AG20443 (cell line): ENCODE results near the gene JPH2.
"Not testable (repeated sequence)": the region's sequence is repeated elsewhere in the genome, so short reads cannot be mapped to it uniquely, and the experiment has no call there.

Experiments
- DNase-seq: peaks from one replicate; pipeline ENCODE4 v3.0.0; 2012; ENCODE audit warnings: low spot score, mixed read lengths

JPH2 gene

DNA sequence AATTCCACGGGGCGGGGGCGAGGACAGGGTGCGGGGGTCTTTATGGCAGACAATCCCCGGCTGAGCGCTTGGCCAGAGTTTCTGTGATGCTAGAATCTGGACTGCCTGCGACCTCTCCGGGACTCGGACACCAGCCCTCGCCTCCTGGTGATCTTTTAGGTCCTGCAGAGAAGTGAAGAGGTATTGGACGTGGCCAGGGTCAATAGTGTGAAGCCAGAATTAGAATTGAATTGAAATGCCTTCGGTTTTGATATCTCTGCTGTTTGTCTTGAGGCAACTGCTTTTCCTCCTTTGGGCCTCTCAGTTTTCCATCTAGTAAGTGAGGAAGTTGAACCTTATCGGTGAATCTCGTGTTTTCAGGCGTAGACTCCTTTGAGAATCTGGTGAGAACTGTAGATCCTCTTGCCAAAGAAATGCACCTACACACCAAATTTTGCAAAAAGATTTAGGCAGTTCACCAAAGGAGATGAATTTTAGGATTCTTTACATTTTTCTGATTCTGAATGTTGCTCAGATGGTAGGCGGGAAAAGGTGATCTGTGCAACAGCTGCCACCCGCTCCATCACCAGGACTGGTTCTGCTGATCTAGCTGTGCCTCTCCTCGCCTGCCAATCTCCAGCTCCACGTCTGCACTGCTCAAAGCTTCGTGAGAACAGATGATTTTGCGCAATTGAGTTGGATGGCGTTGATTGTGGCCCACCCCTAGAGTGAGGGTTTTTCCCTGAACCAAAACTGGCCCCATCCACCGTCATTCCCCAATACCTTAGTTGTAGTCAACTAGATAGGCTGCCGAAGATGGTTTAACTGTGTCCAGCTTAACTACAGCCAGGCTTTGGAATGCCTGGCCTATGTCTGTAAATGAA is 24.4 kb upstream of the JPH2 start:
- peak; percentile 36 for DNase-seq

GRCh38 chr20:44210406-44211176 is 23.6 kb upstream of the JPH2 start, which contains the start of gene OSER1:
Gene OSER1, minus strand, starts transcription at chr20:44210771. Its CDS starts 3,814 bp downstream, at chr20:44206957.
- peak; percentile 100 for DNase-seq

- DNase-seq = peak; percentile 22
Observed at GRCh38 chr20:44209686-44210405, 22.9 kb upstream of the JPH2 start.

DNA sequence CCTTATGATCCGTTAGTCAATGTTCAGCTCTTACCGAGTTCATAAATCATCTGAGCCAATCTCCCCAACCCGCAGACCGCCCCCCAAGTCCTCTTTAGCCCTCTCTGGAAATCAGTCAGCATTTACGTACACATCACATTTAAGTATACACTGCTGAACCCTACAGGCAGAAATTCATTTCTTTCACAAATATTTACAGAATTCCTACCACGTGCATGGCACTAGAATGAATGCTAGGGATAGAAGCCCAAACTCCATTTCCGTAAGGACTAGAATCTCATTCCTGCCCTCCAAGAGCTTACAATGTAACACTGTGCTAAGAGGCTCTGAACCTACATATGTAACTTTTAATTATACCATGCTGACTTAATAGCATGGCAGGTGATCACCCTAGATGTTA is 21.8 kb upstream of the JPH2 start:
- DNase-seq = no peak

GRCh38 chr20:44208165-44208564 is 21.2 kb upstream of the JPH2 start:
- DNase-seq = no peak

DNA sequence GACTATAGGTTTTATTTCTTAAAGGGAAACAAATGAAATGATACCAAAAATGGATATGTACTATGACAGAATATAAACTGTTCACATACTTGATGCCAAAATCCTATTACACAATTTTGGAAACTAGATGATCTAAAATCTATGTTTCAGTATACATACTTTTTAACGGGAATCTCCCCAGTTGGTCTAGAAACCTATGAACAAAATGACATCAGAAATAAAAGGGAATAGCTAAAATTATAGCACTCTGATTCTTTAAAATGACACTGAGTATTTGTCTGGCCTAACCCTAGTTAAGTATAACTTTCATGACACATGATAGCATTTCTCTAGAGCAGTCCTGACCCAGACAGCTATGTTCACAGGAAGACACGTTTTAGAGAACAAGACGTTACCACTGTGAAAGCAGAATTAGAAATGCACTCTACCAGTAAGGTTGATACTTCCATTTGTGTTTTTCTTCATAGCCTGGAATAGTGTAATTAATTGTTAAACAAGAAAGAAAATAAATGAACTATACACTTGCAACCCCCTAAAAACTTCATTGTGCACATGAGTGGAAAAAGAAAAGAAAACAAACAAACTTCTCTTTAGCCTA is 20.2 kb upstream of the JPH2 start:
- DNase-seq = no peak

GRCh38 chr20:44206132-44206531 is 19.1 kb upstream of the JPH2 start:
- no peak for DNase-seq

DNA sequence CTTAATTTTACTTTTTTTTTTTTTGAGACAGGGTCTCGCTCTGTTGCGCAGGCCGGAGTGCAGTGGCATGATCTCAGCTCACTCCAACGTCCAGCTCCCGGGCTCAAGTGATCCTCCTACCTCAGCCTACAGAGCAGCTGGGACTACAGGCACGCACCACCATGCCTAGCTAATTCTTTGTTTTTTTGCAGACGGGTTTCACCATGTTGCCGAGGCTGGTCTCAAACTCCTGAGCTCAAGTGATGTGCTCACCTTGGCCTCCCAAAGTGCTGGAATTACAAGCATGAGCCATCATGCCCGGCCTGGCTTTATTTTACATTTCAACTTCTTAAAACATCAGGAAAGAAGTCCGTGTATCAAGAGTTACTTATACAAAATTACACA is 17.8 kb upstream of the JPH2 start:
- no peak for DNase-seq

GRCh38 chr20:44204156-44204831 is 17.3 kb upstream of the JPH2 start:
- peak; percentile 87 for DNase-seq

- no peak for DNase-seq
Observed at GRCh38 chr20:44203161-44203560, 16.2 kb upstream of the JPH2 start.

DNA sequence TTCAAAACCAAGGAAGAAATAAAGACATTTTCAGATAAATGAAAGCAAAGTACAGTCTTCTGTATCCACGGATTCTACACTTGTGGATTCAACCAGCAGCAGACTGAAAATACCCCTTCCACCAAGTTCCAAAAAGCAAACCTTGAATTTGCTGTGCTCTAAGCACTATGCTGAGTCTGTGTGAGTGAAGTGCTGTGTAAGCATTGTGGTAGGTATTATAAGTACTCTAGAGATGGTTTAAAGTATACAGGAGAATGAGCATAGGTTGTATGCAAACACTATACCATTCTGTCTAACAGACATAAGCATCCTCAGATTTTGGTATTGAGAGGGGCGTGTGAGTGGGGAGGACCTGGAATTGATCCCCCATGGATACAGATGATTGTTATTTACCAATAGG is 14.0 kb upstream of the JPH2 start:
- no peak for DNase-seq

DNA sequence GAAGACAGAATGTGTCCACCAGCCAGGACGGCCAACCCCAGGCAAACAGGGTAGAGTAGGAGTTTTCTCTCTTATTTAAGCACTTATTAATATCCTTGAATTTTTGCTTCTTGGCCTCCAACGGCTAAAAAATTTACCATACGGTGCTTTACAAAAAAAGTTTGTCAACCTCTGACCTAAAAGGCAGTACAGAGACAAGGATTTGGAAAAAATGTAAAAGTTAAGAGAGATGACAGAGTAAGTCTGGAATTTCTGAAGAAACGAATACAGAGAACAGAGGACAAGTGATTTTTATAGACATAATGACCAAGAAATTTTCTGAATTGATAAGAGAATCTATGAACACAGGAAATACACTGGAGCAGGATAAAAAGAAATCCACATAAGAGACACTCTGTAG is 13.4 kb upstream of the JPH2 start:
- no peak for DNase-seq

DNA sequence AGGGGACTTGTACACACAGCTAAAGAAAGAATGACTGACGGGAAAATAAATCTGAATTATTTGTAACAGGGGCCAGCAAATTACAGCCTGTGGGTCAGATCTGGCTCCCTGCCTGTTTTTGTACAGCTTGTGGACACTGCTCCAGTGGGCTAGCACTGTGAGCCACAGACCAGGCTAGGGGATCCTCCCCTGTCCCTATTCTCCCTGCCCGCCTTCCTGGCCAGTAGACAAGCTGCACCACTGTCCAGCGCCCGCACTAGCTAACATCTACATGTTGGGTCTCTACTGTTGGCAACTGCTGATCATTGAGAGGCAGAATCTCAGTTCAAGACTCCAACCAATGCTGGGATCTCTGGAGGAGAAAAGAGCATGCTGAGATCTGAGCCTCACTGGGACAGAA is 12.9 kb upstream of the JPH2 start:
- no peak for DNase-seq

DNA sequence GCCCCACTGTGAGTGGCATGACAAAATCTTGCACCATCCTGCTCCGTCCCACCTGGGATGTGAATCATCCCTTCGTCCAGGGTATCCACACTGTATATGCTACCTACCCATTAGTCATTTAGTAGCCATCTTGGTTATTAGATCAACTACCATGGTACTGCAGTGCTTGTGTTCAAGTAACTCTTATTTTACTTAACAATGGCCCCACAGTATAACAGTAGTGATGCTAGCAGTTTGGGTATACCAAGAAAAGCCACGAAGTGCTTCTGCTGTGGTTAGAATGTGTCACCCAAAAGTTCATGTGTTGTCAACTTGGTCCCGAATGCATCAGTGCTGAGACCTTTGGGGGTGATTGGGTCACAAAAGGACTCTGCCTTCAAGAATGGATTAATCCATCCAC is 11.9 kb upstream of the JPH2 start:
- no peak for DNase-seq

GRCh38 chr20:44196271-44196670 is 9.3 kb upstream of the JPH2 start:
- no peak for DNase-seq

DNA sequence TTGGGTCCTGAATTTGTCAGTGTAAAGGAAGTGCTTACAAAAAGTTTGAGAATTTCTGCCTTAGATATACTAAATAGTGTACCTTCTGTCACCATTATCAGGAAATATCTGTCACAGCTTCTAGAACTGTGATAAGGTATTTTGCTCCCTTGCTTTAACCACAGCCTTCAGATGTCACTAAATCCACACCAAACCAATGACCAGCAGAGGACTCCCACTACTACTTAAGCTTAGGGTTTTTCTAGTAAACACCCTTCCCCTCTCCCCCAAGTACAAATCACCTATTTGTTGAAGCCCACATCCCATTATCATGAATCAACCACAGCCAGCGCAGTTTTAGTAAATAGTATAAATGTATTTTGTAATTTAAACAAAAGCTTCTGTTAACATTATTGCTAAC is 8.6 kb upstream of the JPH2 start:
- DNase-seq = no peak

- DNase-seq = no peak
Observed at GRCh38 chr20:44193801-44194200, 6.8 kb upstream of the JPH2 start.

DNA sequence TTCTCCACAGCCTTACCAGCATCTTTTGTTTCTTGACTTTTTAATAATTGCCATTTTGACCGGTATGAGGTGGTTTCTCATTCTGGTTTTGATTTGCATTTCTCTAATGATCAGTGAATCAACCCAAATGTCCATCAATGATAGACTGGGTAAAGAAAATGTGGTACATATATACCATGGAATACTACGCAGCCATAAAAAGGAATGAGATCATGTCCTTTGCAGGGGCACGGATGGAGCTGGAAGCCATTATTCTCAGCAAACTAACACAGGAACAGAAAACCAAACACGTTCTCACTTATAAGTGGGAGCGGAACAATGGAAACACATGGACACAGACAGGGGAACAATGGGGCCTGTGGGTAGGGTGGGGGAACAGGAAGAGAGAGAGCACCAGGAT is 4.7 kb upstream of the JPH2 start:
- not testable (repeated sequence) for DNase-seq

- peak; percentile 61 for DNase-seq
Observed at GRCh38 chr20:44190197-44190852, 3.3 kb upstream of the JPH2 start.

DNA sequence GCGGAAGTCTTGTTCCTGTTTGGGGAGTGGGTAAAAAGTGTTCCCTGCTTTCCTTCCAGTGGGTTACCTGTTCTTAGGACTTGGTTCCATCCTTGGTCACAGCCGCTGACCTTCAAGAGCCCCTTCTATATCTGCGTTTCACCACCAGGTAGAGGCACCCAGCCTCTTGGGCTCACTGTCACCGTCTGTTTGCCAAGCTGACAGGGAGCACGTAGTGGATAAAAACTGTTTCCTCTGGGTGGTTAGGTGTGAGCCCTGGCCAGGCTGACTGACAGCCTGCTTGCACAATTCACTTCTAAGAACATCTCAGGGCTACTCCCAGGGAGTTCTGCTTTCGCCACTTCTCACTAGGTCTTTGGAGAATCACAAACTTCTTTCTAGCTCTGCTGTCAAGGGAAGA is 1.8 kb upstream of the JPH2 start:
- DNase-seq = no peak
